DMS153 (cell line): ENCODE results near the gene TBC1D1.

Source experiments
- DNase-seq: peaks from one replicate; lab custom pipeline; 2025; lab: John Stamatoyannopoulos, UW

Gene TBC1D1

DNA sequence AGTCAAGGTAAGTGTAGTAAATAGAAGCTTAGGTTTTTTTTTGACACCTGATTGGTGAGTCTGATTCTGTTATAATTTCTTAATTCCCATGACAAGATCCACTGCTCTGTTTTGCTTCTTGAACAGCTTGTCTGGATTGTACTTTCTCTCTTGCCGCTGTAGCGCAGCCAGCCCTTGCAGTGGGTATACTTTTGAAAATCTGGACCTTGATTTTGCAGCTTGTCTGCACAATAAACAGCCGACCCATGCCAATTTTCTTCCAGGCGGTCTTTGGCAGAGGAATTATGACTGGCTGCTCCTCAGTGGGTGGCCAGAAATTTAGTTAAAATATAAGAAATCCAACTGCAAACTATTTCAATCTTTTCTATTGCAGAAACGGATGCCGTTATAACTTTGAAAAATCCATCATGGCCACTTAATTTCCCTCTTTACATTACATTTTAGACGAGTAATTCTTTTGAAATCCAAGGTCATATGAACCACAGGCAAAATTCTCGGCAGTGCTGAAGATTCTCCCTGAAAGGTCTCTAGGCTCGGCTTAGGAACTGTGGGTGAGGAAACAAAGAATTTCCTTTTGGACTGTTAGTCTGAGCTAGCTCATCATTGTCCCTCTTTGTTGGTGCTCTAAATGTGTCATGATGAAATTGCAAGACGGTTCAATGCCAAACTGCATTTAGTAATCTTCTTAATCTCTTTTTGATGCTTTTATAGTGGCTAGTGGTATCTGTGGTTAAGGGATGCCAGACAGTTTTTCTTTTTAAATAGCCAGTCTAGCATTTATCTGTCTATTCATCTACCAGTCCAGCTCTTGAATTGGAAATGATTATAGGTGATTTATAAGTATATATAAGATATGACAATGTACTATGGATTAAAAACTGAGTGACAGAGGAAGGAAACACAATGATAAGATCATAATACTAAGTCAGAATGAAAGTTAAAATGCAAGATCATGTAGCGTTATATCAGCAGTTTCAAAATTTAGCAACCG, 37.8 kb downstream of the TBC1D1 start:
- DNase-seq = no peak

DNA sequence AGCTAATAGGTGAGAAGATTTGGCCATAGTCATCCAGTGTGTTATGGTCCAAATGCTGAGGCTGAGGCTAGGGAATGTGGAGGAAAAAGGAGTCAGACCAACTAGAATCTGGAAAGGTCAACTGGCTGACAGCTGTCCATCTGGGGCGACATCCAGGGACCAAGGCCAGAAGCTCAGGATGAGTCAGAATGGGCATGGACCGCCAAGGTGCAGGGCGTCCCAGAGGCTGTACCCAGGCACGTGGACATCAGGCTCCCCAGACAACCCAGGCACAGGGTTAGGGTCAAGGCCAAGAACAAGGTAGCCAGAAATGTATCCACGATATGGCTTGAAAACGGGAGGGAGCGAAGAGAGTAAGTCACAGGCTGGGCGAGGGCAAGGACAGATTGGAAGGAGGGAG, 43.2 kb downstream of the TBC1D1 start:
- no peak for DNase-seq

DNA sequence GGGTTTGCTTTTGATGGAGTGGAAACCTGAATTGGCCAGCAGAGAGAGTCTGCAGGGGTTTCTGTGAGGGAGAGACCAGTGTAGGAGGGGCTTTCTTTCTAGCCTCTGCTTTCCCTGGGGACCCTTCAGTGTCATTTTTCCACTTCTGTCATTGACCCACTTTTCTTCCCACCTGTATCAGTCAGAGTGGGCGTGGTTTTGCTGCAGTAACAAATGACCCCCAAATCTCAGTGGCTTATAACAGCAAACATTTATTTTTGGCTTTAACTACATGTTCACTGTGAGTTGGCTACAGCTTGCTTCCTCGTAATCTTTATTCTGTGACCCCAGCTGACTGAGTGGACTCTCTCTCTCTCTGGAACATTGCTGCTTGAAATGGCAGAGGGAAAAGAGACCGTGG, 43.7 kb downstream of the TBC1D1 start:
- no peak for DNase-seq

GRCh38 chr4:37935026-37935425, 44.1 kb downstream of the TBC1D1 start:
- DNase-seq = no peak

- no peak for DNase-seq
Measured at GRCh38 chr4:37936889-37937498, 46.1 kb downstream of the TBC1D1 start.

- DNase-seq = no peak
Measured at GRCh38 chr4:37938208-37938607, 47.3 kb downstream of the TBC1D1 start.

DNA sequence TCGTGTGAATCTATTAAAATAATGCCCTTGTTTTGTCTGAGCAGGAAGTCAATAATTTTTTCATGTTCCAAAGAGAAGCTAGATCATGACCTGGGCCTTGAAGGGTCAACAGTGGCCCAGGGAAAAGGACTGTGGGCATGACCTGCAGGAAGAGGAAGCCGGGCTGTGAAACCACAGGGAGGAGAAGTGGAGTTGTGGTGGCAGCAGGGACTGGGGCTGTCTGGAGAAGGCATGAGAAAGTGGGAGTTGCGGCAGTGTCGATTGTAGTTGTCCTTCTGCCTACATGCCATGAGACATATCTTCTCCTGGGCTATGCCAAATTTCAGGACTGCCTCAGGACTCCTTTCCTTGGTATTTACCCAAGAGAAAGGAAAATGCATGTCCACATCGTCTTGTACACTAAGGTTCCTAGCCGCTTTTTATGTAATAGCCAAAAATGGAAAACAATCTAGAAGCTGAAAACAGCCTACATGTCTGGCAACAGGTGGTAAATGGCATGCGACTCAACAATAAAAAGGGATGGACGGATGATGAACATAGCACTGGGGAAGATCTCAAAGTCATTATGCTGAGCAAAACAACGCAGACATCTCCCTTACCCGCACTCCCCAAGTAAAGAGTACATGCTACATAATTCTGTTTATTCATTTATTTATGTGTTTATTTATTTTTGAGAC, 55.8 kb downstream of the TBC1D1 start:
- DNase-seq = no peak

GRCh38 chr4:37948542-37948941, 57.7 kb downstream of the TBC1D1 start:
- DNase-seq = no peak

- no peak for DNase-seq
Measured at GRCh38 chr4:37949636-37950426, 58.9 kb downstream of the TBC1D1 start.

- DNase-seq = no peak
Measured at GRCh38 chr4:37951461-37952352, 60.8 kb downstream of the TBC1D1 start.

GRCh38 chr4:37953156-37953555, 62.3 kb downstream of the TBC1D1 start:
- no peak for DNase-seq

GRCh38 chr4:37953620-37954293, 62.9 kb downstream of the TBC1D1 start:
- no peak for DNase-seq

- DNase-seq = no peak
Measured at GRCh38 chr4:37956941-37957340, 66.1 kb downstream of the TBC1D1 start.

GRCh38 chr4:37958932-37959331, 68.0 kb downstream of the TBC1D1 start:
- no peak for DNase-seq

DNA sequence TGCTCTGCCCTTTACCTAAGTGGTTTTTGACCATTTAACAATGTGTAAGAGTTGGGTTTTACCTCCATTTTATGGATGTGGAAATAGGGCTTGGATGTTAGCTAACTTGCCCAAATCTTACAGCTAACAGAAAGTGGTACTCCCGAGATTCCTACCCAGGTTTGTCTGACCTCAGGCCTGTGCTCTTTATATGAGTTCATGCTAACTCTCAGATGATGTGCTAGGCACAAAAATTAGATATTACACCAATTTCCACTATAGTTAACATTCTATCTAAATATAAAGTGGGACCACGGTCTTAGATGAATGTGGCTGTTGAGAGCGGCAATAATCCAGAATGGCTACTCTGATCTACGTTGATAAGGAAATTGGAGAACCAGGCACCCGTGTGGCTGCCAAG, 69.2 kb downstream of the TBC1D1 start, which contains the start of gene PTTG2:
Gene PTTG2, plus strand, starts transcription at position 301 of the 400 bp plus-strand sequence. Its CDS starts 37 bp downstream, at position 338.
- DNase-seq = no peak

DNA sequence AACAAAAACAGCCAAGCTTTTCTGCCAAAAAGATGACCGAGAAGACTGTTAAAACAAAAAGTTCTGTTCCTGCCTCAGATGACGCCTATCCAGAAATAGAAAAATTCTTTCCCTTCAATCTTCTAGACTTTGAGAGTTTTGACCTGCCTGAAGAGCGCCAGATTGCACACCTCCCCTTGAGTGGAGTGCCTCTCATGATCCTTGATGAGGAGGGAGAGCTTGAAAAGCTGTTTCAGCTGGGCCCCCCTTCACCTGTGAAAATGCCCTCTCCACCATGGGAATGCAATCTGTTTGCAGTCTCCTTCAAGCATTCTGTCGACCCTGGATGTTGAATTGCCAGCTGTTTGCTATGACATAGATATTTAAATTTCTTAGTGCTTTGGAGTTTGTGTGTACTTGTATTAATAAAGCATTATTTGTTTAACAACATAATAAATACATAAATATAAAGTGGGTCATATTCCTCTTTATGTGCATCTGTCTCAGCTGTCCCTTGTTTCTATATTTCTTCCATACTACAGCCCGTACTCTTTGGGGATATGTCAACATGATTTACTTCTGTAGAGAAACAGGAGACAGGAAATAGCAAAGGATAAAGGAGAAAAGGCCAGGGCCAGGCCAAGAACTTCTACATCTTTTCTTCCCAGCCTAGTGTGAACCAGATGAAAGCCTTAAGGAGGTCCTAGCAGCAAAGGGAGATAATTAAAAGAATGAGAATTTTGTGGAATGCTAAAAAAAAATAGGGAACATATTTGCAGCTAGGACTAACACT, 70.0 kb downstream of the TBC1D1 start:
- no peak for DNase-seq

DNA sequence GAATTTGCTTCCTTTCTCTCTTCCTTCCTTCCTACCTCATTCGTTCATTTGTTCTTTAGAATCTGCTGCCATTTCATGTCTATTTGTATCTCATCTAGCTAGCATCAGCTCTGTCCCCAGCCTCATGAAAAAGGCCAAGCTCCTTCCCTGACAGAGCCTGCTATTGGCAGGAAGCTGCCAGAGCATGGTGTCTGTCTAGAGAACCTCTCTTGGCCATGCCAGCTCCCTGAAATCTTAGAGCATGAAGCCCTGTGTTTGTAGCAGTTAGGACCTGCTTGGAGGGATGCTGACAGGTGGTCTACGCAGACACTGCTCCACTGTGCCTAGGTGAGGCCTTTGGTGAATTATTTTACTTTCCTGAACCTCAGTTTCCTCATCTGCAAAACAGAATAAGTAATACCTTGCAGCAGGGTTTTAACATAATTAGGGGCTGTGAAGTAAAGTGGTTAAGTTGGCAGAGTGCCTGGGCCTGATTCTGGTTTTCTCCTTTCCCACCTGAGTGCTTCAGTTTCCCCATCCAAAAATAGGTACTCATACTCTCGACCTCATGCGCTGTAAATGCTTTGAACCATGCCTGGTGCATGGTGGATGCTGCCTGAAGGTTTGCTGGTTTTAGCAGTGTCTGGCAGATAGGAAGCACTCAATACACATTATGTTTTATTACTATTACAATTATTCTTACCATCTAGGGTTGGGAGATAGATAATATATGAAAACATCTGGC, 74.0 kb downstream of the TBC1D1 start:
- DNase-seq = no peak

DNA sequence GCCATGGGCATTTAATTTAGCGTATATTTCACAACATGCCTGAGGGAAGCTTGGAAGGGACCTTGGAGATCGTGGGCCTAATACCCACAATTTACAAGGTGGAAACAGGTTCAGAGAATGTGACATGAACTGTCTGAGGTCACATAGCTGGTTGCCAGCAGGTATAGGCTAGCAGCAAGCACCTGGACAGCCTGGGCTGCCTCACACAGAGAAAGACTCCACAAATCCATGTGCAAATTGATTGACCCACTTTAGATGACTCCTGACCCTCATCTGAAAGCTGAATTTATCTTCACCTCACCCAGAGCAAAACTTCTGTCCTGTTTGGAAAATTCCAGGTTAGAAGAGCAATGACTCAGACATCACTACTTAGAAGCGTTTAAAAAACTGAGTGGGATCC, 75.2 kb downstream of the TBC1D1 start:
- no peak for DNase-seq

DNA sequence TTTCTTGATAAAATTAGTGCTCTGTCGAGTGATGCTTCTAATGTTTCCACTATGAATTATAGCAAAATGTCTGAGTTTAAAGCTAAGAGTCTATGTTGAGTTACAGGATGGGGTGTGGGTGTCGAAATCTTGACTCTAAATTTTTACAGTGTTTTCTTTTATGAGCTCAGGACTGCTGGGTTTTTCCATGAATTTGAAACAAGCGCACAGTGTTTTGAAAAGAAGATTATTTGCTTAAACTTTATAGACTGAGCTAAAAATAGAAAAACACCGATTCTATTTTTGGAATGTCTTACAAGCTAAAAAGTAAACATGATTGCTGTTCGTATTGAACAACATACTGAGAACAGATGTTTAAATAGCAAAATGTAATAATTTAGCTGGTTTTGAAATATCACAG, 76.9 kb downstream of the TBC1D1 start:
- no peak for DNase-seq
